ENCODE measurements around the gene SH3RF2.
"Not testable (repeated sequence)": the region's sequence is repeated elsewhere in the genome, so short reads cannot be mapped to it uniquely, and the experiment has no call there.

The SH3RF2 gene

GRCh38 chr5:145936401-145937131 lies at the start of gene SH3RF2:
TSS of gene SH3RF2 (plus strand) at chr5:145936578. CDS start at chr5:145937929, 1,351 bp downstream.
- DNase-seq = peak; percentile 4

- no peak for DNase-seq
Observed at GRCh38 chr5:145887217-145887616, 49.2 kb upstream of the SH3RF2 start.

- no peak for DNase-seq
Observed at GRCh38 chr5:145887976-145888574, 48.3 kb upstream of the SH3RF2 start.

- no peak for DNase-seq
Observed at GRCh38 chr5:145889611-145890010, 46.8 kb upstream of the SH3RF2 start.

- DNase-seq = not testable (repeated sequence)
Observed at GRCh38 chr5:145891378-145891777, 45.0 kb upstream of the SH3RF2 start.

- no peak for DNase-seq
Observed at GRCh38 chr5:145898171-145898570, 38.2 kb upstream of the SH3RF2 start.

GRCh38 chr5:145902421-145902820 lies 34.0 kb upstream of the SH3RF2 start:
- no peak for DNase-seq

GRCh38 chr5:145903113-145903512 lies 33.3 kb upstream of the SH3RF2 start:
- no peak for DNase-seq

- DNase-seq = no peak
Observed at GRCh38 chr5:145903867-145904266, 32.5 kb upstream of the SH3RF2 start.

GRCh38 chr5:145904743-145905142 lies 31.6 kb upstream of the SH3RF2 start:
- DNase-seq = no peak

- no peak for DNase-seq
Observed at GRCh38 chr5:145906401-145906800, 30.0 kb upstream of the SH3RF2 start.

- no peak for DNase-seq
Observed at GRCh38 chr5:145908206-145908960, 28.0 kb upstream of the SH3RF2 start.

GRCh38 chr5:145911164-145911563 lies 25.2 kb upstream of the SH3RF2 start:
- DNase-seq = no peak

- DNase-seq = no peak
Observed at GRCh38 chr5:145912019-145912418, 24.4 kb upstream of the SH3RF2 start.

- no peak for DNase-seq
Observed at GRCh38 chr5:145912594-145912993, 23.8 kb upstream of the SH3RF2 start.

- DNase-seq = no peak
Observed at GRCh38 chr5:145913701-145914100, 22.7 kb upstream of the SH3RF2 start.

GRCh38 chr5:145915970-145916638 lies 20.3 kb upstream of the SH3RF2 start:
- DNase-seq = no peak

GRCh38 chr5:145917288-145917687 lies 19.1 kb upstream of the SH3RF2 start:
- no peak for DNase-seq

GRCh38 chr5:145918397-145918796 lies 18.0 kb upstream of the SH3RF2 start:
- no peak for DNase-seq

GRCh38 chr5:145919413-145919812 lies 17.0 kb upstream of the SH3RF2 start:
- DNase-seq = no peak

- no peak for DNase-seq
Observed at GRCh38 chr5:145920542-145921210, 15.7 kb upstream of the SH3RF2 start.

GRCh38 chr5:145921211-145921610 lies 15.2 kb upstream of the SH3RF2 start:
- DNase-seq = no peak

- no peak for DNase-seq
Observed at GRCh38 chr5:145922059-145922458, 14.3 kb upstream of the SH3RF2 start.
